HG03432 (cell line): ENCODE data around the gene MROH8.

Experiments
- ATAC-seq: cut with Tn5 transposase; IDR thresholded peaks from one replicate; pipeline ENCODE4 v1.9.1; 2021; ENCODE audit warnings: mild to moderate bottlenecking, moderate library complexity; ENCODE audit not compliant: unreplicated experiment

Gene MROH8

DNA sequence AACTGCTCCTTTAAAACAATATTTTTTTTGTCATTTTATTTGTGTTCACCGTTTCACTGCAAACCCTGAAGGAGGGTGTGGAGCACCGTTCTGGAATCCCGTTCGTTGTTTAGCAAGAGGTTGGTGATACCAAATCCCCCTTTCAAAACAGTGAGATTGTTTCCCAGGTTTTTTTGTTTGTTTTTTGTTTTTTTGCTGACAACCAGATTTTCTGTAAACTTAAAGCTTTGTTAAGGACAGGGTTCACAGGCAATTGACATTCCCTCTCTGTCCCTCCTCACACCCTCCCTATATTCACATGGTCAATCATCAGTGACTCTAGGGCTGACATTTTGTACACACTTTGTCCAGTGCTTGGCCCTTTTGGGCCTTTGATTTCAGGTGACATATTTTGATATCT lies 21.0 kb upstream of the MROH8 start:
- ATAC-seq: no peak

DNA sequence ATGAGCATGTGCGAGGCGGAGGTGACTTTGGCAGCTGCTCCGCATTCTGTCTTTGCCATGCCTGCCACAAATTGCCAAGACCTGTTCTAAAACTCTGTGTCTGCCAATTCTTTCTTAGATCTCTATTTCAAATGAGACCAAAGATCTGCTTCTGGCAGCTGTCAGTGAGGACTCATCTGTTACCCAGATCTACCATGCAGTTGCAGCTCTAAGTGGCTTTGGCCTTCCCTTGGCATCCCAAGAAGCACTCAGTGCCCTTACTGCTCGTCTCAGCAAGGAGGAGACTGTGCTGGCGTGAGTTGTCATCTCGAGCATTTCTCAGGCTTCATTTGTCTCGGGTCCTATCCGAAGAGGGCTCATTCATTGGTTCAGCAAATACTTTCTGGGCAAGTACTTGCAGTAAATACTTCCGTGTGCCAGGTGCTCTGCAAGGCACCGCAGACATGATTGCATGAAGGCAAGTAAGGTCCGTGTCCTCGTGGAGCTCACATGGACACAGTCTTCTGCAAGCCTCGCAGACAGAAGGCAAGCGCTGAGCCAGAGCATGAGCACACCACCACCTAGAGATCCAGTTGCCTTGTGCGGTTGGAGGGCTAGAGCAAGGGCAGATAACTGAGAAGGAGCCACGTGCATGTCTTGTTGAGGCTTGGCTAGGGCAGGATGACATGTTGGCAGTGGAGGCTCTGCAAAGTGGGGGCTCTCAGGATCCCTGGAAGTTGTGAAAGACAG lies 19.7 kb upstream of the MROH8 start:
- ATAC-seq: no peak

DNA sequence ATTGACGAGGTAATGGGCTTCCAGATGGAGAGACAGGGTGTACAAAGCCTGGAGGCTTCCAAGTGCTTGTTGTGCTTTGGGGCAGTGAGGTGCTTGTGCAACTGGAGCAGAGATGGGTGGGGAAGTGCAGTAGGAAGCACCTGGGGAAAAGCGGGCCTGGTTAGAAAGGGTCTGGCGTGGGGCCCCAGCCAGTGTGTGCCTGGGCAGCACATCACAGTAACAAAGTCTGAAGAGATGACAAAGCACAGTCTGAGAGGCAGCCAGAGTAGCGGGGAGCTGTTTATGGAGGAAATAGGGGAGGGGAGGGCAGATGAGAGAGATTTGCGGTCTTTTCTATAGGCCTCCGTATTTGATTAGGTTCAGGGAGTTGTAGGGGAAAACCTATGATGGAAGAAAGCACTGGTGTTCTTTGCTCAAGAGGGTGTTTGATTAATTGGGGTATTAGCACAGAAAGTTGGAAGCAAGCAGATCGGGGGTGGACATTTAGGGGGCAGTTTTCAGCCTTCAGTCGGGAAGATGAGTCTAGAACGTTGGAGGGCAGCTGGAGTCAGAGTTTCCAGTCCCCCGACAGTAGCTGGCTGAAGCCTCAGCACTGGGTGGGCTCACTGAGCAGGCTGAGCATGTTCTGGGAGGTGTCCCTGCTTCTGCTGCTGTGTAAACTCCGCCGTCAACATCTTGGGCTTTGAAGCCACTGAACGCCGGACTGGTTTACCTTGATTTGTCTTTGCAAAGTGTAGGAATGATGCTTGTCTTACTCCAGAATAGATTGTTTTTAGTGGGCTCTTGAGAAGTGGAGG lies 15.5 kb upstream of the MROH8 start:
- no peak for ATAC-seq

DNA sequence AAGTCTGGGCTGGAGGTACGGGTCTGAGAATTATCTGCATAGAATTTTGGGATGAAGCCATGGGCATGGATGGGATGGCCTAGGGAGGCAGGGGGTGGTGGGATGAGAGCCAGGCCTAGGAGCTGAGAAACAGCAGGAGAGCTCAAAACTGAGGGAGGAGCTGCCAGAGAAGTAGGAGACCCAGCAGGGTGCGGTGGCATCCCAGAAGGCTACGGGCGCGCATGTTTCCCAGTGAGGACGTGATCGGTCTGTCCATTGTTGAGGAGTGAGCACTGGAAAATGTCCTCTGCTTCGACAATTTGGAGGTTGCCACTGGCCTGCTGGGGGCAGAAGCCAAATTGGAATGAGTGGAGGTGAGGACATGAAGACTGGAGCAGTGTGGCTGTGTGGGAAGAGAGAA lies 14.5 kb upstream of the MROH8 start:
- no peak for ATAC-seq

DNA sequence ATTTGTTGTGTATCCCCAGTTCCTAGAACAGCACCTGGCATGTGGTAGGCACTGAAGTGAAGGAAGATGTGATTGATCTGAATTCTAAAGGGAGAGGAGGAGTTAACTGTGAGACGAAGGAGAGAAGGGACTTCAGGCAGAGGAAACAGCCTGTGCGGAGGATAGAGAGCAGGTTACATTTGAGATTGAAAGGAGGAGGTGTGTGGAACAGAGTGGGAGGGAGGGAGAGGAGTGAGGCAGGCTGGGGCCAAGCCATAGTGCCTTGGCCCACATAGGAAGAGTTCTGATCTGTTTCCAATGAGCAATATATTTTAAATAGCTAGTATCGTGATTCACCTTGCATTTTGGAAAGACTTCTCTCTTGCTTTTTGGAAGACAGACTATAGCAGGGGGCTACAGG lies 13.9 kb upstream of the MROH8 start:
- no peak for ATAC-seq

DNA sequence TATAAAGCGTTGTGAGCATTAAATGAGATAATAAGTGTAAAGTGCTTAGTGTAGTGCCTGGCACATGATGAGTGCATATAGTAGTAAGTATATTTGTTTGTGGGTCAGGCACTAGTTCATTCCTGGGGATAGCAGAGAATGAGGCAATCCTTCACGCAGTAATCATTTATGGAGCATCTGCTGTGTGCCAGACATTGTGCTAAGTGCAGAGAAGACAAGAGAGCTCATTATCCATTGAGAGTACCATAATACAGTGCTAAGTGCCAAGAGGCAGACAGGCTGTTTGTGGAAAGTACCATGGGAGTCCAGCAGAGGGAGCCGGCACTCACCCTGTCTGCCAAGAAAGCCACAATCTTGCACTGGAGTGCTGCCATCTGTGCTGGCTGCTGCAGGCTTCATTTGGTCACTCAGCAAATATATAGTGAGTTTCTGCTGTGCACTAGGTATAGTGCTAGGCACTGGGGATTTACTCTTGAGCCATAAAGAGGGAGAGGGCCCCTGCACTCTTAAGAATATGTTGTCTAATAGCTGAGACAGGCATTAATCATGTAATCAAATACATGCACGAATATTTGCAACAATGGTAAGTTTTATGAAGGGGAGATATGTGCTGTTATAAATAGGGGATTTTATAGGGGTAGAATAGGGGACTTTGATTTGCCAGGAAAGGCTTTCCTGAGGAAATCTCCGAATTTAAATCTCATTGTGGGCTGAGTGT lies 12.9 kb upstream of the MROH8 start:
- peak; percentile 69 for ATAC-seq

DNA sequence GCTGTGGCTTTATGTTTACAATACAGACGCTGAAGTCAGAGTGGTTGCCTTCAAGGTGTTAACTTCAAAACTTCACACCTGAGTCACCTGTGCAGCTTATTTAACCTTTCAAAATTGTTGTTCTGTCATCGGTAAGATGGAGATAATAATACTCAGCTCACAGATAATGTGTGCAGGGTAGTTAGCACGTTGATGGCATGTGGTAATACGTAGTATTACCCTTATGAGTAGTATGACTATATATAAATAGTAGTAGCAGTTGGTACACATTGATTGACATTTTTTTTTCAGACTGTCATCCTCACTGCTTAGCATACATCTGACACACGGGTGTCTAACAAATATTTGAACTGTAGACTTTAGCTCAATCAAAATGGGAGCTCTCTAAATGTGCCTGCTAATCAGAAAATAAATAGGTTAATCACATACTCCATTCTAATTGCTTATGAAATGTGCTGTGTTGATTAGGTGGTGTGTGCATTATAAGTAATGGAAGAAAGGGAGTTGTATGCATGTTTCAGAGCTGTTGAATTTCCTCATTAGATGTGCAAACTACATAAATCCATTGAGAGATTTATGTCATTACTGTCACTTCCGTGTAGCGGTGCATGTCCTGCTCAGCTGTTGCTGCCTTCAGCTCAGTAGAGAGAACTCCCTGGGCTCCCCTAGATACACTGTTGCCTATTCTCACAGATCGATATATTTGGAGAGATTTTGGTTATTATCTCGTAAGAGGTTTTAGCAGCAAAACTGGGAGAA lies 11.2 kb upstream of the MROH8 start:
- ATAC-seq: no peak

DNA sequence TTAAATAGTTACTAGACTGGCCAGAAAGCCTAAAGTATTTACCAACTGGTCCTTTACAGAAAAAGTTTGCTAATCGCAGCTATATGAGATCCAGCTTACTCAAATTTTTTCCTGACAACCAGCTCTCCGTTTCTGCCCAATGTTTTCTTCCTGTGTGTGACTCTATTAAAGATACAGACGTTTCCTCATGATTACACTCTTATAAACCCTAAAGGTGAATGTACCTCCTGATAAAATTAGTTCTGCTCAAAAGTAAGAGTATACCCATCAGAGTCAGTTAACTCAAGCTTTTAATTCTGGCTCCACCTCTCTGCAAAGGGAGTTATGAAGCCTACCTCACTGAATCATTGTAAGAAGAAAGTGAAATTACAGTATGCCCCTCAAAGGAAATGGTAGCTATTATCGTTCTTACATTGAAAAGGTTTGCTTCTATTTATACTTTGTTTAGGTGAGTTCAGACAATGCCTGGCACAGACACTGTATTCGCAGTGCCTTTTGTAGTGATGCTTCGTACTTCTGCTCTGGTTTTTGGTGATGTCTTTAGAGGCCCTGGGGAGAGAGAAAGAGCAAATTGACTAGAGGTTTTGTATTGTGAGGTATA lies 10.2 kb upstream of the MROH8 start:
- ATAC-seq: no peak

DNA sequence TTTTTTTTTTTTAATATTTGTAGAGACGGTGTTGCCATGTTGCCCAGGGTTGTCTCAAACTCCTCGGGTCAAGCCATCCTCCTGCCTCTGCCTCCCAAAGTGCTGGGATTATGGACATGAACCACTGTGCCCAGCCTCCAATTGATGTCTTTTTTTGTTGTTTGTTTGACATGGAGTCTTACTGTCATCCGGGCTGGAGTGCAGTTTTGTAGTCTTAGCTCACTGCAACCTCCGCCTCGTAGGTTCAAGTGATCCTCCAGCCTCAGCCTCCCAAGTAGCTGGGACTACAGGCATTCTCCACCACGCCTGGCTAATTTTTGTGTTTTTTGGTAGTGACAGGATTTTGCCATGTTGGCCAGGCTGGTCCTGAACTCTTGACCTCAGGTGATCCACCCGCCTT lies 9.4 kb upstream of the MROH8 start:
- ATAC-seq: no peak

DNA sequence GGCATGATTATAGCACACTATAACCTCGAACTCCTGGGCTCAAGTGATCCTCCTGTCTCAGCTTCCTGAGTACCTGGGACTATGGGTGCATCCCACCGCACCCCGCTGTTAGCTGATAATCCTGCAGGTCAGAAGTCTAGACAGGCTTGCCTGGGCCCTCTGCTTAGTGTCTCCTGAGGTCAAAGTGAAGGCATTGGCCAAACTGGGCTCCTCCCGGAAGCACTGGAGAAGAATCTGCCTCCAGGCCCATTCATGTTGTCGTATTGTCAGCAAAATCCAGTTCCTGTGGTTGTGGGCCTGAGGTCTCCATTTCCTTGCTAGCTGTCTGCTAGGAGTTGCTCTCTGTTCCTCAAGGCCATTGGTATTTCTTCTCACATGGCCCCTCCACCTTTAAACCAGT lies 6.3 kb upstream of the MROH8 start:
- no peak for ATAC-seq

DNA sequence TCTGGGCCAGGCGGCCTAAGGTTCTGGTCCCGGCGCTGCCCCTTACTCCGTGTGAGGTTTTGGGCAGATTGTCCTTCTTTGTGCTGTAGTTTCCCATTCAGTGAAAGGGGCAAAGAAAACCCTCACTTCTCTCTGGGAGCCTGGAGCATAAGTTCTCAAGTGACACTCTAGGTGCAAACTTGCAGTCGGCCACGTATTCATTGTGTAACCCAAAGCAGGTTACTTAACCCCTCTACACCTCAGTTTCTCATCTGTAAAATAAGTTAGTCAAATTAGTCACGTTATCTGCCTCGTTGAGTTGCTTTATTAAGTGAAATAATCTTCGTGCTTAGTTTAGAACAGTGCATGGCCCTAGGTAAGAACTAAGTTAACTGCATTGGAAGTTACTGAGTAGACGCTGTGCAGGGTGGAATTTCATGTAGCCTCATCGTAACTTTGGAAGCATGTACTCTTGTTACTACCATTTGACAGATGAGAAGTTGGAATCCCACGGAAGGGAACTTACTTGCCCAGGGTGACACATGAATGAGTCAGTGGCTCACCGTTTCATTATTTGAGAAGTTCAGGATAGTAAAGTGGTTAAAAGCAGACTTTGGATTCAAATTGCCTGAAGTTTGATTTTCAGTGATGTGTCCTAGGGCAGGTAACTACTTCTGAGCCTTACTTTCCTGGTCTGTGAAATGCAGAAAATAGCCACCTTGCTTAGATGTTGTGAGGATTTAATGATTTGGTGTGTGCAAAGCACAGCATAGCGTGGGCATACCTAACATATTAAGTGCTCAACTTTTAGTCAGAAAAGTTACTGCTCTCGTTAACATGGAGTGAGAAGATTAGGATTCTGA lies 556 bp upstream of the MROH8 start:
- no peak for ATAC-seq

DNA sequence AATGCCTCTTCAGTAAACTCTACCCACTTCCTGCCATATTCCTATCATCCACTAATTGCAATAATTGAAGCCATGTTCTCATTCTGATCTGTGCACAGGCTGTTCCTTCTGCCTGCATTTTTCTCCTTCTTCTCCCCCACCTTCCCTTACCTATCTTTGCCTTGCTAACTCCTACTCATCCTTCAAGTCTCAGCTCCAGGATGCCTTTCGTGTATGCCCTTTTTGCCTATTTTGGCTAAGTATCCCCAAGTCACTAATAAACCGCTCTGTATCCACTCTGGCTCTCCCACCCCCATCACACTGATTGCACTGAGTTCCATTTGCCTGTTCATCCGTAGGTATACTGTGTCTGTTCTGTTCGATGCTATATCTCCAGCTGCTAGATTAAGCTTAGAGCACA lies 6.5 kb downstream of the MROH8 start:
- no peak for ATAC-seq

DNA sequence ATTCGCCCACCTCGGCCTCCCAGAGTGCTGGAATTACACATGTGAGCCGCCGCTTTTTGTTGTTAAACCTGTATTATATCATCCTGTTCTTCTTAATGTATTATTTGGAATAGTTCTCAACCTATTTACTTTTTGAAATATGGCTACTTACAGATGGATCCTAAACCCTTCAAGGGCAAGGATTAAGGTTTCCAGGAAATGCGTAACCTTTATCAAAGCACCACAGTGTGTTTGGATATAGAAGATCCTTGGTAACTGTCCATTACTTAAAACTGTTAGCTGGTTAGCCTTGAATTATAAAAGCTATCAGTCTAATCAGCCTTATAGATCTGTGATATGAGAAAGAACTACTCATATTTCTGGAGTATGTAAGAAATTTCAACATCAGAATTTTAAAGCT lies 12.5 kb downstream of the MROH8 start:
- no peak for ATAC-seq

DNA sequence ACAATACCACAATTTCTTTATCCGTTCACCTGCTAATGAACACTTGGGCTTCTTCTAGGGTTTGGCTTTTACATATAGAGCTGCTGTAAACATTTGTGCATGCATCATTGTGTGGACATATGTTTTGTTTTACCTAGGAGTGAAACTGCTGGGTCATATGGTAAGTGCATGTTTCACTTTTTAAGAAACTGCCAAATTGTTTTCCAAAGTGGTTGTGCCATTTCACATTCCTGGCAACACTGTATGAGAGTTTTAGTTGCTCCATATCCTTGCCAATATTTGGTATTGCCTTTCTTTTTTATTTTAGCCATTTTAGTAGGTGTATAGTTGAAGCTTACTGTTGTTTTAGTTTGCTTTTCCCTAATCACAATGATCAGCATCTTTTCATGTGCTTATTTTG lies 14.3 kb downstream of the MROH8 start:
- no peak for ATAC-seq

DNA sequence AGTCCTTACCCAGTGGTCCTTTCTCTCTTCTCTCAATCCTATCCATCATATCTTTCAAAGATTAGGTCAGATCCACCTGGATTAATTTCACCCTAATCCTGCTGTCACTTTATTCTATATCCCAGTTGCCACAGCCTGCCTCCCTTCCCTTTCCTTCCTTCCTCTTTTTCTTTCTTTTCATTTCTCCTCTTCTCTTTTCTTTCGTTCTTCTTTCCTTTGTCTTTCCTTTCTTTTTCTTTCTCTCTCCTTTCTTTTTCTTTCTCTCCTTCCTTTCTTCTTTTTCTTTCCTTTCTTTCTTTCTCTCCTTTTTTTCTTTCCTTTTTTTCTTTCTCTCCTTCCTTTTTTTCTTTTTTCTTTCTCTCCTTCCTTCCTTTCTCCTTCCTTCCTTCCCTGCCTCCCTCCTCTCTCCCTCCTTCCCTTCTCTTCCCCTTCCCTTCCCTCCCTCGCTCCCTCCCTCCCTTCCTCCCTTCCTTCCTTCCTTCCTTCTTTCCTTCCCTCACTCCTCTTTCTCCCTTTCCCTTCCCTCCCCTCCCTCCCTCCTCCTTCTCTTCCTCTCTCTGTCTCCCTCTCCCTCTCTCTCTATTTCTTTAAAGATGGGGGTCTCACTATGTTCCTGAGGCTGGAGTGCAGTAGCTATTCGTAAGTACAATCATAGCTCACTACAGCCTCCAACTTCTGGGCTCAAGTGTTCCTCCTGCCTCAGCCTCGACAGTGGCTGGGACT lies 15.4 kb downstream of the MROH8 start:
- no peak for ATAC-seq

DNA sequence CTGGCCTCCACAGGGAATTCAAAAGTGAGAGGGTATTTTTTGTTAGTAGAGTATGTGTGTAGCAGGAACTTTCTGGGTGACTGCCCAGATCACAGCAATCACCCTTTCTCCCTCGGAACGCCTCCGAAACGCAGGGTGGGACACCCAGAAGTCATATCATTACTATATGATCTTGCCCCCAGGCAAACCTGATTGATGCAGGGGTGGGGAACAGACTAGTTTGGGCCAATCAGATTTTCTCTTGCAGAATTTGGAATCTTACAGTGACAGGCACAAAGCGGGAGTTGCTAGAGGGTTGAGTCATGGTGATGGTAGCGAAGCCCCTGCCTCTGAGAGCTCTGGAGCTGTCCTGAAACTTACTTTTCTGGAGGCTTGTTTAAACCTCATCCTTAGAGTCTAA lies 16.7 kb downstream of the MROH8 start:
- no peak for ATAC-seq

DNA sequence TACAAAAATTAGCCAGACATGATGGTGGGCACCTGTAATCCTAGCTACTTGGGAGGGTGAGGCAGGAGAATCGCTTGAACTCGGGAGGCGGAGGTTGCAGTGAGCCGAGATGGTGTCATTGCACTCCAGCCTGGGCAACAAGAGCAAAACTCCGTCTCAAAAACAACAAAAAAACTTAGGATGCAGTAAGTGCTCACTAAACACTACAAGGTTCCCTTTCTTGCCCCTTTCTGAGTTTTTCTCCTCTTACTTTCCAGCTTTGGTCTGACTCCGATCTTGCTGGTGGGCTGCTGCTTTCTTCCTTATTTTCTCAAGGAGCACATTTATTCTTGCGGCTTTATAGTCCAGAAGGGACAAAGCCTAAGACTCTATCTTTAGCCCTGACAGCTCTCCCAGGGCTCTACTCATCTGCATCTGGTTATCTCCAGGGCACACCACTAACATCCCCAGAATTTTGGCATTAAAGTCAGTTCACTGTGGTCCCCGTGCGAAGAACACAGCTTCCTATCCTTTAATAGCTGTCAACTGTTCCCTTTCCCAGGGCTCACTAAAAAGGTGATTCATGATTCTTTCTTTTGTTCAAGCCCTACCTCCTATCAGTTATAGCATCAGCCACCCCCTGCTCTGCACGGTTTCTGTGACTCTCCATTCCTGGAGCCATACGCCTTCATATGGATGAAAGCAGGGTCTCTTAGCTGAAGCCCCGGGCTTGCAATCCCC lies 17.4 kb downstream of the MROH8 start:
- no peak for ATAC-seq

DNA sequence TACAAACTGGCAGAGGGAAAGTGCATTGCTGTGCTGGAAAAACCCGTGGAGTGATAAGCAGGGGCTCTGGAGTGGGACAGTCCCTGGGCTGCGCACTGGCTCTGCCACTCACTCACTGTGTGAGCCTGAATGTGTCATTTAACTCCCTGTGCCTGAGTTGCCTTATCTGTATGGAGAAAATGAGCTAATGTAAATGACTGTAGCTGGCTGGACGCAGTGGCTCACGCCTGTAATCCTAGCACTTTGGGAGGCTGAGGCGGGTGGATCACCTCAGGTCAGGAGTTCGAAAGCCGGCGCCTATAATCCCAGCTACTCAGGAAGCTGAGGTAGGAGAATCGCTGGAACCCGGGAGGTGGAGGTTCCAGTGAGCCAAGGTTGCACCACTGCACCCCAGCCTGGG lies 18.7 kb downstream of the MROH8 start:
- ATAC-seq: no peak

DNA sequence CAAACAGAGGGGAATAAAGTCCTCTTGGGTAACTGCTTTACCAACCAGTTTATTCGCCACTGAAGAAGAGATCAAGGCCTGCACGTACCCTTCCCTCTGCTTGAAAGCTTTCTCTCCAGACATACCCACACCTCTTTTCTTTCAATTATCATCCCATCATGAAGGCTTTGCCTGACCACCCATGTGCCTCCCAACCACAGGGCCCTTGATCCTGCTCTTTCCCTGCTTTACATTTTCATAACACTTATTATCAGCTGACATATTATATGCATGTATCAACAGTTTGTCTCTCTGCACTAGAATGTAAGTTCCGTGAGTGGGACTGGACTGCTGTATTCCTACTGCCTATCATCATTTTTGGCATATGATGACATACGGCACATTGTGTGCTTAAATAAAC lies 21.1 kb downstream of the MROH8 start:
- ATAC-seq: no peak
